IPS-15b (cell line): ENCODE data around the gene POTEI.
"Not testable (repeated sequence)": the region's sequence is repeated elsewhere in the genome, so short reads cannot be mapped to it uniquely, and the experiment has no call there.

Experiments
- H3K27me3 ChIP-seq: one replicate; pipeline ENCODE4 v1.6.1; 2013; ENCODE audit warnings: low read length; ENCODE audit not compliant: control insufficient read depth, insufficient read depth
- H3K36me3 ChIP-seq: one replicate; pipeline ENCODE4 v1.6.1; 2013; ENCODE audit warnings: low read length; ENCODE audit not compliant: control insufficient read depth, insufficient read depth
- H3K4me1 ChIP-seq: one replicate; pipeline ENCODE4 v1.6.1; 2013; ENCODE audit warnings: mild to moderate bottlenecking, low read length; ENCODE audit not compliant: control insufficient read depth, insufficient read depth
- H3K4me3 ChIP-seq: one replicate; pipeline ENCODE4 v1.5.1; 2013; ENCODE audit warnings: low read depth, low read length
- H3K9ac ChIP-seq: one replicate; pipeline ENCODE4 v1.6.1; 2013; ENCODE audit warnings: low read depth, mild to moderate bottlenecking, low read length
- H3K9me3 ChIP-seq: one replicate; pipeline ENCODE4 v1.6.1; 2013; ENCODE audit warnings: mild to moderate bottlenecking, low read length; ENCODE audit not compliant: control insufficient read depth, insufficient read depth

Gene POTEI

DNA sequence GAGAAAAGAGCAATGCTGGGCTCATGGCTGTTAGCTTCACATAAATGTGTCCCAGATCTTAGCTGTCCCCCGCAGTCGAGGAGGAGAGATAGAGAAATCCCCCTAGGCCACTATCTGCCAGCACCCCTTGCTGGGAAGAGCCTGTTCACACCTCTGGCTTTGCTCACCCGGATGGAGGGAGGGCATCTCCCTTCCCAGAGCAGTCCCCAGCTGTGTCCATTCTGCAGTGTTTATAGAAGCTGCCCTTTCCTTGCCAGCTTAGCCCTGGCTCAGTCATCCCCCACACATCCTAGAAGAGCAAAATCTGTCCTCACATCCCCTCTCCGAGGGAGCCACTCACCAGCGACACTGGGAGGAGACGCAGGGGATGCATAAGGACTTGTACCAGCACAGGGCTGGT is 20.4 kb upstream of the POTEI start:
- not testable (repeated sequence) for H3K4me3 ChIP-seq, H3K9me3 ChIP-seq, H3K27me3 ChIP-seq, H3K36me3 ChIP-seq, H3K4me1 ChIP-seq, H3K9ac ChIP-seq

DNA sequence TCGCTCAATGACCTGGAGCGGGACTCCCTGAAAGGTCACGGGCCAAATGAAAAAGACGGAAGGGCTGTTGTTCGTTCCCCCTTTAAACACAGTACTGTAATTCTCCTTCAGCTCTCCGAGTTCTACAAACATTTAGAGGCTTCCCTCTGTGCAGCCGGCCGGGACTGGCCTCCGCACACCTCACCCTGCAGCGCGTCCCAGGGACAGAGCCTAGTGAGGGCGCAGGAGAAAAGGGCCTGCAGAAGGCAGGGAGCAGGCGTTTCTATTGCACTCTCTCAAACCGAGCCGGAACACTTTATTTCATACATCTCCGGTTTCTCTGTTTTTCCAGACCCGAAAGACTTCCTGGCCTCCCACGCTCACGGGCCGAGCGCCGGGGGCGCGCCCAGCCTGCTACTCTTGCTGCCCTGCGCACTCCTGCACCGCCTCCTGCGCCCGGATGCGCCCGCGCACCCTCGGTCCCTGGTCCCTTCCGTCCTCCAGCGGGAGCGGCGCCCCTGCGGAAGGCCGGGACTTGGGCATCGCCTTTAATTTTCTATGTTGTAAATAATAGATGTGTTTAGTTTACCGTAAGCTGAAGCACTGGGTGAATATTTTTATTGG is 18.3 kb upstream of the POTEI start:
- not testable (repeated sequence) for H3K4me1 ChIP-seq, H3K4me3 ChIP-seq, H3K36me3 ChIP-seq, H3K27me3 ChIP-seq, H3K9me3 ChIP-seq, H3K9ac ChIP-seq

DNA sequence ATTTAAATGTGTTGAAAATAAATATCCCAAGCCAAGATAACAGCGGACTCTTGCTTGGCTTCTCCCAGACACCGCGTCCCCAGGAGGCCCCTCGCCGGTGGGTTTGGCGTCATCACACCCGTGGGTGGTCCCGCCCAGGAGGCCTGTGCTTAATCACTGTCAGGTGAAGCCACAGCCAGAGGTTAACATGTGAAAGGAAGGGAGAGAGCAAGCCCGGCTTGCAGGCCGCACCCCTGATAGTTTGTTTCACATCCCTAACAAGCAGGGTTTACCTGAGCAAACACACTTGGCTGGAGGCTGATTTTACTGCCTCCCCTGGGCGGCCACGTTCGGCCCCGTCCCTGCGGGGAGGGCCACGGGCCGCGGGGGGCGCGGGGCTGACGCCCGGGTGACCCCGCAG is 13.3 kb upstream of the POTEI start:
- H3K36me3 ChIP-seq, H3K27me3 ChIP-seq, H3K4me3 ChIP-seq, H3K4me1 ChIP-seq, H3K9ac ChIP-seq, H3K9me3 ChIP-seq: not testable (repeated sequence)

DNA sequence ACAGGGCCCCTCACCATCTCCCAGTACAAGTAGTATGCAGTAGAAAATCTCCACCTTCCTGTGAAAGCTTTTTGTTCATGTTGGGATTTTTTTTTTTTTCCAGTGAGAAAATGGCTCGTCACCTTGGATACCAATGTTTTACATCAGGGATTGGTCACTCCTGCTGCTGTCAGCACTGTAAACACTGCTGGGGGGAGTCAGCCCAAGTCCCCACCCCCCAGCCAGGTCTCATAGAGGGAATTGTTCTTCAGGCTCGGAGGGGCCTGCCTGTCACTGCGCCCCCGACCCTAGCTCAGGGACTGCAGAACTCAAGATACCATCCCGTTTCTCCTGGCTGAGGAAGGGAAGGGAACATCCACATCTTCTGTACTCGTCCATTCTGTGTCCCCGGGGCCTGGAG is 11.9 kb upstream of the POTEI start, which contains the start of gene CFC1B:
Gene CFC1B, plus strand, starts transcription at position 231 of the 400 bp plus-strand sequence. CDS start 263 bp downstream, outside the sequence.
- not testable (repeated sequence) for H3K4me3 ChIP-seq, H3K4me1 ChIP-seq, H3K36me3 ChIP-seq, H3K9ac ChIP-seq, H3K9me3 ChIP-seq, H3K27me3 ChIP-seq

DNA sequence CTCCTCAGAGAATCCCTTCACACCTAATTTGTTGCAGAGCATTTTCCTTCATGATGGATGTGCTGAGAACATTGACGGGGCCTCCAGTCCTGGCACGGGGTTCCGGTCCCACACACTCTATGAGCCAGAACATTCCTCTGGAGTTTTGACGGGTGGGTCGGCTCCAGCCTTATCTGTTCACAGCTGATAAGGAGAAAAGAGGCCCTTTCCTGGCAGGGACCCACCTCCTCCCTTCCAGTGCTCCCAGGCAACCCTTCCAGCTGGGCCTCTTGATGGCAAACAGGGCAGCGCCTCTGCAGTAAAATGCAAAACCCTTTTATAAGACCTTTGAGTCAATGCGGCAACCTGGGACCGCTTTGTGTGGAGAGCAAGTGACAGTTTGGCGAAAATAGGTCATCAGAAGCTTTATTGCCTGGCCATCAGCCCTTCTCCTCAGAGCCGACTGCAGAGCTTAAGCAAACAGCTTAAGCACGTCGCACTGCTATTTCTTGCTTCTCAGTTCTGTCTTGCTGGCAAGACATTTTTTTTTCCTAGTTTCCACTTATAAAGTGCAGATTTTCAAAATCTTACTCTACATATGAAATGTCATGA is 9.5 kb upstream of the POTEI start:
- H3K4me1 ChIP-seq, H3K9ac ChIP-seq, H3K9me3 ChIP-seq, H3K36me3 ChIP-seq, H3K27me3 ChIP-seq, H3K4me3 ChIP-seq: not testable (repeated sequence)

DNA sequence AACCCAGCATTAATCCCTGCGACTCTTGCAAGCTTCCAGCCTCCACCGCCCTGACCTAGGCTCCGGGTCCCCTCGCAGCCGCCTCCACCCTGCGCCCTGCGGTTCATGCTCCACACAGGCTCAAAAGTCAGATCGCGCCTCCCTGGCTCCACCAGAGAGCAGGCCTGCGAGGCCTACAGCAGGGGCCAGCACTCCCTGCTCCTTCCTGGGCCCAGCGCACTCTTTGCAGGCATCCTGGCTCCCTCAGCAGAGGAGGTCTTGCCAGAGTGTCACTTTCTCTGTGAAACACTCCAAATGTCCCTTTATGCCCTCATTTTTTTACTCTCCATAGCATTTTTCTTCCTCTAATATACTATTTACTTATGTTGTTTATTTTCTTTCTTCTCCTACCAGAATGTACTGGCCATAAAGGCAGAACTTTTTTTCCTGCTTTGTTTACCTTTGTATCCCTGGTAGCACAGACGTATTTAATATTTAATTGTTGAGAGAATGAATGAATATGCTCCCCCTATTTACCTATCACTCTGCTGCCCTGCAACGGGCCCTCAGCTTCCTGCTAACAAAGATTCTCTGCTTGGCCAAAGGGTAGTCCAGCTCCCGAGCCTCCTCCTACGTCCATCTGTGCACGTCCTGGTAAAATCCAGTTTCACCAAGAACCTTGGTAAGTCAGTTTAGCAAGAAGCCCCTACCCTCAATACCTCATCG is 2.8 kb upstream of the POTEI start:
- H3K36me3 ChIP-seq, H3K9ac ChIP-seq, H3K4me1 ChIP-seq, H3K4me3 ChIP-seq, H3K27me3 ChIP-seq, H3K9me3 ChIP-seq: not testable (repeated sequence)

DNA sequence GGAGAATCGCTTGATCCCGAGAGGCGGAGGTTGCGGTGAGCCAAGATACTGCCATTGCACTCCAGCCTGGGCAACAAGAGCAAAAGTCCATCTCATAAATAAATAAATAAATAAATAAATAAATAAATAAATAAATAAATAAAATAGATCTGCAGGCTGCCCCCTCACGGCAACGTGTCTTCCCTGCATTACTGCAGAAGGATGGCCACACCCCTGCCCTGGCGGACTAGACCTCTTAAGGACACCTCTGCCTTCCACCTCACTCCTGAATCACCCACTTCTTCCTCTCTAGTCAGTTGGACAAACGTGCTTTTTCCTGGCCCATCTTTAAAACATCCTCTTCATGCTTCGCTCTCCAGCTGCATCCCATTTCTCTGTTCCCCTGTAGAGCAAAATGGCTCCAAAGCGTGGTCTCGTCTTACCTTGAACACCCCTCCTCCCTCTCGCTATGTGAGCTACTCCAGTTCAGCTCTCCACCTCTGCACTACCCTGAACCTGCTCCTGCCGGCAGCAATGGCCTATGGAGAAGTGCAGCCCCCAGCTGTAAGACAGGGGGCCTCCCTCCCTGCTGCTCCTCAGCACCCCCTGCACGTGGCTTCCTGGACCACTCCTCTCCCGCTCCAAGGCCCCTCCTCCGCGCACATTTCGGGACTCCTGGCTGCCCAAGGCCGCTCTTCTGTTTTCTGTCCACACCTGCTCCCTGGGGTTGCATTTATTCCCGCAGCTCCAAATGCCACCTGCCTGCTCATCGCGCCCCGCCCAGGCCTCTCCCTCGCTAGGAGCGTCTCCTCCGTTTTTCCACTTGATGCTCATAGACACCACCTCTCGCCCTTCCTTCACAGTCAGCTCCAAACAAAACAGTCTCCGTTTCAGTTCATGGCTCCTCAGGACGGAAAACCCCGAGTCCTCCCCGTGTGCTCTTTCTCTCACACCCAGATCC is 1.9 kb upstream of the POTEI start:
- H3K4me3 ChIP-seq, H3K9ac ChIP-seq, H3K36me3 ChIP-seq, H3K27me3 ChIP-seq, H3K9me3 ChIP-seq, H3K4me1 ChIP-seq: not testable (repeated sequence)

DNA sequence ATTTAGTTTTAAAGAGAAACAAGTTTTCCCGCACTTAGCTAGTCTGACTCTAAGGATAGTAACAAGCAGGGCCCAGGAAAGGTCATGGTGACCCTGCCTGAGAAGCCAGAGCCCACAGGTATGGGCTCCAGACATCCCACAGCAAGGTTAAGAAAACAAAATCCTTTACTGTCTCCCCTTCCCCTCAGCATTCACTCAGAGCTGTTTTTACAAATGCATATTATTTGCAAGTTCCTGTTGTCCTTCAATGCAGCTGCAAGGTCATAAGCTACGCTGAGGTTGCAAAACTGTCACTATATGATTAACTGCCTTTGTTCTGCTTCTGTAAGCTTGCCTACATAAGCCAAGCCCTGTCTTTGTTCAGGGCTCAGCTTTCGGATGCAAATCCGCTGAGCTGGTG is 18.1 kb downstream of the POTEI start:
- not testable (repeated sequence) for H3K9ac ChIP-seq, H3K4me3 ChIP-seq, H3K36me3 ChIP-seq, H3K4me1 ChIP-seq, H3K27me3 ChIP-seq, H3K9me3 ChIP-seq

DNA sequence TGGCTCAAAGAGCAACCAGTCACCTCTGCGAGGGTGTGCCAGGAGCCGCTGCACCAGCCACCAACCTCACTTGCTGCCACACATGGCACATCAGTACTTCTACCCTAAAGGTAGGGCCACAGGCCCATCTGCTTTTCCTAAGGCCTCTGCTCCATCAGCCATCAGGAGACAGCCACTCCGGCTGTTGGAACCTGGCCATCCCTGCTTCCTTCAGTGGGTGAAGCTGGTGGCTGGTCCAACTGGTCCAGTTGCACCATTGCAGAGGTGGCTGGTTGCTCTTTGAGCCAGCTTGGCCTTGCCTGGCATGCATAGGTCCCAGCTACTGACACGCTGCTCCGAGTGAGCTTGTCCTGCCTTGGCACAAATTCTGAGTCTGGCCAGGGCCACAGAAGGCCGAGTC is 53.7 kb downstream of the POTEI start:
- H3K4me1 ChIP-seq, H3K27me3 ChIP-seq, H3K4me3 ChIP-seq, H3K9ac ChIP-seq, H3K9me3 ChIP-seq, H3K36me3 ChIP-seq: not testable (repeated sequence)

DNA sequence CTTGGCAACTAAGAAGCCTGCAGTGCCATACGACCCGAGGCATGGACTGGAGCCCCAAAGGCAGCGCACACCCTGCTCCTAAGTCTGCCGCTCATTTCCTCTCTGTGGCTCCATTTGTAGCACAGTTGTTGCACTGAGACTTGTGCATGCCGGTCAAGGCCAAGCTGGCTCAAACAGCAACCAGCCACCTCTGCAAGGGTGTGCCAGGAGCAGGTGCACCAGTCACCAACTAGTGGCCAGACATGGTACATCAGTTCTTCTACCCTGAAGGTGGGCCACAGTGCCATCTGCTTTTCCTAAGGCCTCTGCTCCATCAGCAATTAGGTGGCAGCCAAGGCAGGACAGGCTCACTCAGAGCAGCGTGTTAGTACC is 54.4 kb downstream of the POTEI start:
- not testable (repeated sequence) for H3K4me1 ChIP-seq, H3K4me3 ChIP-seq, H3K36me3 ChIP-seq, H3K9ac ChIP-seq, H3K9me3 ChIP-seq, H3K27me3 ChIP-seq

DNA sequence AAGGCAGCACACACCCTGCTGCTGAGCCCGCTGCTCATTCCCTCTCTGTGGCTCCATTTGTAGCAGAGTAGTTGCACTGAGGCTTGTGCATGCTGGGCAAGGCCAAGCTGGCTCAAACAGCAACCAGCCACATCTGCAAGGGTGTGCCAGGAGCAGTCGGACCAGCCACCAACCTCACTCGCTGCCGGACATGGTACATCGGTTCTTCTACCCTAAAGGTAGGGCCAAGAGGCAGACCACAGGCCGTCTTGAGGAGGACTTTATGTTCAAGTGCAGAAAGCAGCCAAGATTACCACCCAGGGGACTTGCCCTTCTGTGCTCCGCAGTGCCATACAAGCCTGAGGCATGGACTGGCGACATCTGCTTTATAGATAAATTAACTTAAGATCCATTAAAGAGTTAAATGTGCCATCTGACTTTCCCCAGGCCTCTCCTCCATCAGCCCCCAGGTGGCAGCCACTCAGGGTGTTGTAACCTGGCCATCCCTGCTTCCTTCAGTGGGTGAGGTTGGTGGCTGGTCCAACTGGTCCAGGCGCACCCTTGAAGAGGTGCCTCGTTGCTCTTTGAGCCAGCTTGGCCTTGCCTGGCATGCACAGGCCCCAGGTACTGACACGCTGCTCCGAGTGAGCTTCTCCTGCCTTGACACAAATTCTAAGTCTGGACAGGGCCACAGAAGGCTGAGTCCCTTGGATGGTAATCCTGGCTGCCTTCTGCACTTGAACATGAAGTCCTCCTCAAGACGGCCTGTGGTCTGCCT is 55.0 kb downstream of the POTEI start:
- H3K9me3 ChIP-seq, H3K27me3 ChIP-seq, H3K9ac ChIP-seq, H3K4me3 ChIP-seq, H3K4me1 ChIP-seq, H3K36me3 ChIP-seq: not testable (repeated sequence)
